H9 (cell line): Measurements from ENCODE around the gene ARHGAP22. TPM values are rescaled to one million over a fixed set of nuclear protein-coding genes. Genes with fewer than 3 reads are reported as not detected.
A peak's percentile ranks its signal among the peaks of the same experiment; 100 is the strongest.

ENCODE experiments used
- DNase-seq: peaks from one replicate; pipeline ENCODE4 v3.0.0-alpha.2; 2017
- H2AFZ ChIP-seq: one replicate; pipeline ENCODE4 v1.6.1; 2013; ENCODE audit warnings: mild to moderate bottlenecking, low read length, control low read depth, moderate library complexity
- H2AK5ac ChIP-seq: 2 replicates; pipeline ENCODE4 v1.6.1; 2013; ENCODE audit warnings: low read length, control low read depth, mixed read lengths; ENCODE audit not compliant: insufficient read length
- H2BK120ac ChIP-seq: one replicate; pipeline ENCODE4 v1.6.1; 2013; ENCODE audit warnings: low read depth, mild to moderate bottlenecking, low read length, control low read depth, inconsistent platforms; ENCODE audit not compliant: poor library complexity, severe bottlenecking
- H2BK12ac ChIP-seq: 2 replicates; pipeline ENCODE4 v1.6.1; 2013; ENCODE audit warnings: low read length, control low read depth, mixed read lengths, low read depth; ENCODE audit not compliant: insufficient read length
- H2BK15ac ChIP-seq: 2 replicates; pipeline ENCODE4 v1.6.1; 2013; ENCODE audit warnings: low read depth, low read length, control low read depth
- H2BK20ac ChIP-seq: one replicate; pipeline ENCODE4 v1.6.1; 2013; ENCODE audit warnings: low read depth, mild to moderate bottlenecking, low read length, control low read depth, inconsistent platforms; ENCODE audit not compliant: poor library complexity, severe bottlenecking
- H2BK5ac ChIP-seq: 2 replicates; pipeline ENCODE4 v1.6.1; 2013; ENCODE audit warnings: low read length, control low read depth, mixed read lengths; ENCODE audit not compliant: insufficient read length
- H3K14ac ChIP-seq: 2 replicates; pipeline ENCODE4 v1.6.1; 2013; ENCODE audit warnings: low read length, control low read depth; ENCODE audit not compliant: insufficient read depth
- H3K18ac ChIP-seq: 2 replicates; pipeline ENCODE4 v1.6.1; 2013; ENCODE audit warnings: low read depth, mild to moderate bottlenecking, mixed read lengths, low read length, control low read depth; ENCODE audit not compliant: insufficient read length
- H3K23ac ChIP-seq: 2 replicates; pipeline ENCODE4 v1.6.1; 2013; ENCODE audit warnings: low read length, control low read depth, mixed read lengths, low read depth; ENCODE audit not compliant: insufficient read length
- H3K23me2 ChIP-seq: 2 replicates; pipeline ENCODE4 v1.6.1; 2013; ENCODE audit warnings: low read depth, mild to moderate bottlenecking, mixed read lengths, low read length, control low read depth; ENCODE audit not compliant: insufficient read length, poor library complexity, severe bottlenecking
- H3K27ac ChIP-seq: 2 replicates; pipeline ENCODE4 v1.5.1; 2013; ENCODE audit warnings: low read length, control low read depth, mixed read lengths, low read depth; ENCODE audit not compliant: insufficient read length
- H3K27me3 ChIP-seq: 2 replicates; pipeline ENCODE4 v1.6.1; 2013; ENCODE audit warnings: low read length, control low read depth, inconsistent platforms; ENCODE audit not compliant: insufficient read depth
- H3K4ac ChIP-seq: 2 replicates; pipeline ENCODE4 v1.6.1; 2013; ENCODE audit warnings: low read depth, mild to moderate bottlenecking, control low read depth, inconsistent platforms, low read length, moderate library complexity
- H3K4me1 ChIP-seq: 2 replicates; pipeline ENCODE4 v1.6.1; 2013; ENCODE audit warnings: low read length, control low read depth, inconsistent platforms; ENCODE audit not compliant: insufficient read depth
- H3K4me2 ChIP-seq: 2 replicates; pipeline ENCODE4 v1.6.1; 2013; ENCODE audit warnings: low read length, control low read depth, mixed read lengths; ENCODE audit not compliant: insufficient read length, insufficient read depth
- H3K56ac ChIP-seq: 2 replicates; pipeline ENCODE4 v1.6.1; 2013; ENCODE audit warnings: low read depth, mild to moderate bottlenecking, mixed read lengths, low read length, control low read depth; ENCODE audit not compliant: insufficient read length
- H3K79me1 ChIP-seq: 2 replicates; pipeline ENCODE4 v1.6.1; 2013; ENCODE audit warnings: low read depth, mild to moderate bottlenecking, moderate library complexity, low read length, control low read depth, inconsistent platforms; ENCODE audit not compliant: insufficient read depth, poor library complexity, severe bottlenecking
- H3K79me2 ChIP-seq: 2 replicates; pipeline ENCODE4 v1.6.1; 2013; ENCODE audit warnings: low read length, control low read depth, inconsistent platforms; ENCODE audit not compliant: insufficient read depth
- H3K9ac ChIP-seq: 2 replicates; pipeline ENCODE4 v1.6.1; 2013; ENCODE audit warnings: low read length, control low read depth, mixed read lengths; ENCODE audit not compliant: insufficient read length; ENCODE audit errors: extremely low read depth
- H3K9me3 ChIP-seq: one replicate; pipeline ENCODE4 v1.6.1; 2013; ENCODE audit warnings: low read depth, low read length, inconsistent platforms; ENCODE audit not compliant: control insufficient read depth
- H3T11ph ChIP-seq: one replicate; pipeline ENCODE4 v1.6.1; 2013; ENCODE audit warnings: mild to moderate bottlenecking, low read length, control low read depth, inconsistent platforms
- H4K20me1 ChIP-seq: one replicate; pipeline ENCODE4 v1.6.1; 2013; ENCODE audit not compliant: control insufficient read depth, insufficient read length, insufficient read depth
- H4K5ac ChIP-seq: 2 replicates; pipeline ENCODE4 v1.6.1; 2013; ENCODE audit warnings: low read depth, mild to moderate bottlenecking, mixed read lengths, low read length, control low read depth; ENCODE audit not compliant: insufficient read length
- H4K8ac ChIP-seq: replicated peaks from 2 replicates; pipeline ENCODE4 v1.6.1; 2013; ENCODE audit warnings: low read length, control low read depth, mixed read lengths, low read depth; ENCODE audit not compliant: insufficient read length
- H4K91ac ChIP-seq: 2 replicates; pipeline ENCODE4 v1.6.1; 2013; ENCODE audit warnings: low read depth, mild to moderate bottlenecking, moderate library complexity, mixed read lengths, low read length, control low read depth; ENCODE audit not compliant: insufficient read length
- H3K27ac Mint-ChIP-seq, 3 experiments: 2 replicates in 2 of 3; 3 replicates in 1 of 3; pipeline ENCODE4 v1.8.0; 2020 to 2021; ENCODE audit warnings: mixed read lengths in 3 of 3, mild to moderate bottlenecking in 1 of 3, moderate library complexity in 1 of 3
- H3K27me3 Mint-ChIP-seq: 2 replicates; pipeline ENCODE4 v1.8.0; 2021; ENCODE audit warnings: low read depth, mild to moderate bottlenecking, moderate library complexity, mixed read lengths
- H3K36me3 Mint-ChIP-seq, 3 experiments: 2 replicates in 2 of 3; 3 replicates in 1 of 3; pipeline ENCODE4 v1.8.0; 2020 to 2021; ENCODE audit warnings: low read depth in 3 of 3, mixed read lengths in 3 of 3; ENCODE audit not compliant: insufficient read depth in 1 of 3
- H3K4me1 Mint-ChIP-seq, 2 experiments: 2 replicates each; pipeline ENCODE4 v1.8.0; 2020; ENCODE audit warnings: mixed read lengths in 2 of 2
- H3K4me3 Mint-ChIP-seq, 2 experiments: 2 replicates in 1 of 2; 3 replicates in 1 of 2; pipeline ENCODE4 v1.8.0; 2020 to 2021; ENCODE audit warnings: mild to moderate bottlenecking in 2 of 2, mixed read lengths in 2 of 2, moderate library complexity in 1 of 2
- H3K9me3 Mint-ChIP-seq, 2 experiments: 2 replicates in 1 of 2; 3 replicates in 1 of 2; pipeline ENCODE4 v1.8.0; 2020; ENCODE audit warnings: mild to moderate bottlenecking in 2 of 2, mixed read lengths in 2 of 2, moderate library complexity in 1 of 2
- WGBS: extraction: QIAGEN DNeasy Blood & Tissue Kit; methylation state at CpG from one replicate; pipeline ENCODE4 v1.1.7; 2013; ENCODE audit warnings: missing lambda C conversion rate, low lambda C conversion rate, mixed read lengths; ENCODE audit not compliant: insufficient read length; ENCODE audit errors: extremely low coverage; 5-methylcytosine and 5-hydroxymethylcytosine counted together
- total RNA-seq: library from RNA; stranded (reverse); gene quantifications from 2 replicates; pipeline ENCODE4 v1.2.1, GENCODE V29; 2021
- TF ChIP-seq, protein P1 (sequence below): fragments of 200-600 bp; sonication (generic); conservative IDR thresholded peaks from 3 replicates; pipeline ENCODE4 v1.8.0; 2021; ENCODE audit warnings: antibody characterized with exemption, mild to moderate bottlenecking

Gene ARHGAP22
- total RNA-seq, 1 experiment from 2014 or later = 7.4 TPM

- Mint-ChIP-seq H3K27me3 (peaks cover 4% of the 10 kb centered on the region), H3K36me3 (no peaks in the 10 kb centered on the region; a peak in 2 of 7 replicates), H3K9me3 (no peaks in the 10 kb centered on the region), H3K4me3 (no peak overlapping the region), H3K4me1 (no peaks in the 10 kb centered on the region), H3K27ac (no peak overlapping the region; a peak in 1 of 7 replicates)
- no peak overlapping the region for H4K91ac ChIP-seq
- no peak overlapping the region for H2AK5ac ChIP-seq
- H3K79me1 ChIP-seq = no peaks in the 10 kb centered on the region
- H3T11ph ChIP-seq = no peak overlapping the region
- no peak overlapping the region for H3K18ac ChIP-seq
- no peak overlapping the region for H3K4ac ChIP-seq
- no peak overlapping the region for H3K56ac ChIP-seq
- H3K23me2 ChIP-seq = no peaks in the 10 kb centered on the region
- H3K14ac ChIP-seq = no peak overlapping the region
- no peak overlapping the region for H4K8ac ChIP-seq
- H3K4me1 ChIP-seq = no peaks in the 10 kb centered on the region
- H3K9ac ChIP-seq = no peak overlapping the region
- no peaks in the 10 kb centered on the region for H3K79me2 ChIP-seq
- no peak overlapping the region for H2BK5ac ChIP-seq
- H3K4me2 ChIP-seq = no peak overlapping the region
- H3K9me3 ChIP-seq = no peaks in the 10 kb centered on the region
- no peak overlapping the region for H4K5ac ChIP-seq
- no peak overlapping the region for H3K23ac ChIP-seq
- TF ChIP-seq, protein P1, sequence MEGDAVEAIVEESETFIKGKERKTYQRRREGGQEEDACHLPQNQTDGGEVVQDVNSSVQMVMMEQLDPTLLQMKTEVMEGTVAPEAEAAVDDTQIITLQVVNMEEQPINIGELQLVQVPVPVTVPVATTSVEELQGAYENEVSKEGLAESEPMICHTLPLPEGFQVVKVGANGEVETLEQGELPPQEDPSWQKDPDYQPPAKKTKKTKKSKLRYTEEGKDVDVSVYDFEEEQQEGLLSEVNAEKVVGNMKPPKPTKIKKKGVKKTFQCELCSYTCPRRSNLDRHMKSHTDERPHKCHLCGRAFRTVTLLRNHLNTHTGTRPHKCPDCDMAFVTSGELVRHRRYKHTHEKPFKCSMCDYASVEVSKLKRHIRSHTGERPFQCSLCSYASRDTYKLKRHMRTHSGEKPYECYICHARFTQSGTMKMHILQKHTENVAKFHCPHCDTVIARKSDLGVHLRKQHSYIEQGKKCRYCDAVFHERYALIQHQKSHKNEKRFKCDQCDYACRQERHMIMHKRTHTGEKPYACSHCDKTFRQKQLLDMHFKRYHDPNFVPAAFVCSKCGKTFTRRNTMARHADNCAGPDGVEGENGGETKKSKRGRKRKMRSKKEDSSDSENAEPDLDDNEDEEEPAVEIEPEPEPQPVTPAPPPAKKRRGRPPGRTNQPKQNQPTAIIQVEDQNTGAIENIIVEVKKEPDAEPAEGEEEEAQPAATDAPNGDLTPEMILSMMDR = no peak
- no peak overlapping the region for H2BK20ac ChIP-seq
- H2BK12ac ChIP-seq = no peak overlapping the region
- H2BK120ac ChIP-seq = no peak overlapping the region
- no peak overlapping the region for H2BK15ac ChIP-seq
- H3K27ac ChIP-seq = no peak overlapping the region
- no peaks in the 10 kb centered on the region for H4K20me1 ChIP-seq
- H2AFZ ChIP-seq = no peak overlapping the region
- no CpG with 5 or more reads among the region's 9 CpGs for WGBS
- DNase-seq = peak; percentile 8
- no peaks in the 10 kb centered on the region for H3K27me3 ChIP-seq
These were observed 40.3 kb downstream of the ARHGAP22 start for GRCh38 chr10:48564466-48565160.
